ENCODE data around the gene SORL1. TPM values are rescaled to one million over a fixed set of nuclear protein-coding genes. Genes with fewer than 3 reads are reported as not detected.

Gene SORL1
- total and polyA plus RNA-seq, 2 of the 13 experiments (the other 11 are each of a cell fraction or from before 2014, with no cell fraction given): 21.3 to 148 TPM

GRCh38 chr11:121563900-121564822 is 112.0 kb downstream of the SORL1 start (continued):
- TF ChIP-seq THYN1 (CRISPR knock-in tag; IDR thresholded peaks at IDR 0.05; ENCODE audit: borderline replicate concordance, low read depth) (no peak), SP2 (CRISPR knock-in tag; IDR thresholded peaks at IDR 0.05) (no peak), ZC3H4 (CRISPR knock-in tag; IDR thresholded peaks at IDR 0.05; ENCODE audit: borderline replicate concordance) (no peak), CTCF (CRISPR knock-in tag; IDR thresholded peaks at IDR 0.05) (0 out of 2 replicates have a peak, but pooled peaks have one; percentile 7), PATZ1 (CRISPR knock-in tag; IDR thresholded peaks at IDR 0.05) (no peak), ZNF644 (CRISPR knock-in tag; IDR thresholded peaks at IDR 0.05; ENCODE audit: low read depth) (no peak), TFAP4 (IDR thresholded peaks at IDR 0.05; ENCODE audit: borderline replicate concordance, low read depth) (no peak), RERE (CRISPR knock-in tag; IDR thresholded peaks at IDR 0.05; ENCODE audit: low read depth) (no peak), SOX5 (CRISPR knock-in tag; IDR thresholded peaks at IDR 0.05; ENCODE audit: borderline replicate concordance) (peak; percentile 20; the same call in 1 of the 2 replicates), RFX3 (CRISPR knock-in tag; IDR thresholded peaks at IDR 0.05) (no peak), AFF4 (CRISPR knock-in tag; IDR thresholded peaks at IDR 0.05) (no peak), ZNF605 (CRISPR knock-in tag; IDR thresholded peaks at IDR 0.05) (no peak)

Data from HepG2 (cell line).